ENCODE data around the gene TPRX1.
"Not testable (repeated sequence)": the region's sequence is repeated elsewhere in the genome, so short reads cannot be mapped to it uniquely, and the experiment has no call there.

The TPRX1 gene

GRCh38 chr19:47798904-47799266, 5.5 kb downstream of the TPRX1 start:
- no peak for DNase-seq

GRCh38 chr19:47797996-47798903, 6.1 kb downstream of the TPRX1 start:
- no peak for DNase-seq

- no peak for DNase-seq
These were observed 7.6 kb downstream of the TPRX1 start for GRCh38 chr19:47796785-47797184.

GRCh38 chr19:47794526-47794925, 9.8 kb downstream of the TPRX1 start:
- no peak for DNase-seq

- DNase-seq, result no peak
These were observed 11.7 kb downstream of the TPRX1 start for GRCh38 chr19:47792616-47793015.

- DNase-seq, result peak; percentile 85
These were observed 13.9 kb downstream of the TPRX1 start for GRCh38 chr19:47790398-47790814.

- not testable (repeated sequence) for DNase-seq
These were observed 14.5 kb downstream of the TPRX1 start for GRCh38 chr19:47789811-47790210.

- not testable (repeated sequence) for DNase-seq
These were observed 17.0 kb downstream of the TPRX1 start for GRCh38 chr19:47787307-47787706.

GRCh38 chr19:47786566-47786965, 17.8 kb downstream of the TPRX1 start:
- no peak for DNase-seq

- no peak for DNase-seq
These were observed 22.6 kb downstream of the TPRX1 start for GRCh38 chr19:47781590-47782262.

- no peak for DNase-seq
These were observed 24.2 kb downstream of the TPRX1 start for GRCh38 chr19:47780215-47780551.

- DNase-seq, result no peak
These were observed 24.7 kb downstream of the TPRX1 start for GRCh38 chr19:47779524-47780214.

- DNase-seq, result peak; percentile 21
These were observed 25.4 kb downstream of the TPRX1 start for GRCh38 chr19:47778954-47779351.

GRCh38 chr19:47778049-47778953, 26.1 kb downstream of the TPRX1 start, which contains the start of gene SELENOW:
SELENOW (plus strand) TSS chr19:47778703; CDS start chr19:47778786, 83 bp downstream.
- DNase-seq, result peak; percentile 83

- not testable (repeated sequence) for DNase-seq
These were observed 26.9 kb downstream of the TPRX1 start for GRCh38 chr19:47777245-47778048.

GRCh38 chr19:47776568-47776967, 27.8 kb downstream of the TPRX1 start:
- no peak for DNase-seq

- not testable (repeated sequence) for DNase-seq
These were observed 33.1 kb downstream of the TPRX1 start for GRCh38 chr19:47771291-47771690.

- no peak for DNase-seq
These were observed 34.8 kb downstream of the TPRX1 start for GRCh38 chr19:47769534-47769933.

GRCh38 chr19:47768604-47769003, 35.7 kb downstream of the TPRX1 start:
- DNase-seq, result no peak

GRCh38 chr19:47767349-47767748, 37.0 kb downstream of the TPRX1 start:
- DNase-seq, result no peak

GRCh38 chr19:47766670-47767069, 37.7 kb downstream of the TPRX1 start:
- no peak for DNase-seq

GRCh38 chr19:47766359-47766620, 38.1 kb downstream of the TPRX1 start:
- DNase-seq, result no peak

All from activated CD4-positive, alpha-beta T cell treated with anti-CD3 and anti-CD28 coated beads, Interleukin-2, amount 50 U/mL, for 16 hours (primary cell).